ENCODE measurements around the gene NTNG1. TPM values are rescaled to one million over a fixed set of nuclear protein-coding genes. Genes with fewer than 3 reads are reported as not detected.

NTNG1 gene
- total and polyA plus RNA-seq, 12 donors, result 0.06 TPM; not detected in 11

GRCh38 chr1:107473065-107473464 is 332.2 kb downstream of the NTNG1 start:
- no peaks in the 10 kb centered on the region for H3K36me3 ChIP-seq
- H3K4me3 ChIP-seq, result no peak overlapping the region
- H3K27ac ChIP-seq, result no peak overlapping the region
- no peaks in the 10 kb centered on the region for H3K4me1 ChIP-seq
- ATAC-seq (no peak), DNase-seq (no peak)
- H3K9me3 ChIP-seq, result no peaks in the 10 kb centered on the region
- TF ChIP-seq CTCF (IDR thresholded peaks at IDR 0.05), result no peak
- intact Hi-C loops (cut with DNase I), result no loop called here
- H3K27me3 ChIP-seq, result peaks cover 0 to 5% (median 2%) of the 10 kb centered on the region in 7 donors
- WGBS, 2 donors, result 77 to 84% methylated on average over 2 of the region's 2 CpGs

- no peaks in the 10 kb centered on the region for H3K9me3 ChIP-seq
- H3K27me3 ChIP-seq, result peaks cover 5 to 23% (median 20%) of the 10 kb centered on the region in 7 donors
- no peaks in the 10 kb centered on the region for H3K4me1 ChIP-seq
- TF ChIP-seq CTCF (IDR thresholded peaks at IDR 0.05), result no peak
- intact Hi-C loops (cut with DNase I), result no loop called here
- H3K27ac ChIP-seq, result no peak overlapping the region
- DNase-seq (no peak), ATAC-seq (no peak)
- no peak overlapping the region for H3K4me3 ChIP-seq
- 44 to 52% methylated on average over 1 of the region's 1 CpG for WGBS, 2 donors
- no peaks in the 10 kb centered on the region for H3K36me3 ChIP-seq
Measured at GRCh38 chr1:107474877-107475612, 334.2 kb downstream of the NTNG1 start.

GRCh38 chr1:107477233-107477632 is 336.4 kb downstream of the NTNG1 start:
- no peaks in the 10 kb centered on the region for H3K9me3 ChIP-seq
- ATAC-seq (no peak), DNase-seq (no peak)
- WGBS, 2 donors, result 81 to 83% methylated on average over 2 of the region's 2 CpGs
- intact Hi-C loops (cut with DNase I), result no loop called here
- H3K27me3 ChIP-seq, result peaks cover 8 to 43% (median 34%) of the 10 kb centered on the region in 7 donors
- no peaks in the 10 kb centered on the region for H3K36me3 ChIP-seq
- H3K27ac ChIP-seq, result no peak overlapping the region
- no peak overlapping the region for H3K4me3 ChIP-seq
- H3K4me1 ChIP-seq, result no peaks in the 10 kb centered on the region
- no peak for TF ChIP-seq CTCF (IDR thresholded peaks at IDR 0.05)

GRCh38 chr1:107479865-107480350 is 339.1 kb downstream of the NTNG1 start:
- intact Hi-C loops (cut with DNase I), result no loop called here

More at GRCh38 chr1:107479865-107480350, 339.1 kb downstream of the NTNG1 start:
- no peaks in the 10 kb centered on the region for H3K9me3 ChIP-seq
- DNase-seq, result no peak
- no peaks in the 10 kb centered on the region for H3K4me1 ChIP-seq
- 46 to 54% methylated on average over 11 of the region's 11 CpGs for WGBS, 2 donors
- no peaks in the 10 kb centered on the region for H3K36me3 ChIP-seq
- H3K27me3 ChIP-seq, result peaks cover 8 to 51% (median 38%) of the 10 kb centered on the region in 7 donors
- no peak for TF ChIP-seq CTCF (IDR thresholded peaks at IDR 0.05)
- no peak overlapping the region for H3K27ac ChIP-seq
- no peak for ATAC-seq
- no peak overlapping the region for H3K4me3 ChIP-seq
